GM21381 (cell line): ENCODE results near the gene S100A7.

Experiments
- ATAC-seq: cut with Tn5 transposase; IDR thresholded peaks from one replicate; pipeline ENCODE4 v1.9.1; 2021; ENCODE audit warnings: mild to moderate bottlenecking, moderate library complexity; ENCODE audit not compliant: unreplicated experiment

The S100A7 gene

GRCh38 chr1:153460551-153460950 lies at the start of gene S100A7:
TSS of gene S100A7 (minus strand) at chr1:153460651. CDS start at chr1:153459013, 1,638 bp downstream.
- no peak for ATAC-seq

- ATAC-seq, result no peak
Observed at GRCh38 chr1:153509729-153510354, 49.4 kb upstream of the S100A7 start.

- no peak for ATAC-seq
Observed at GRCh38 chr1:153509036-153509435, 48.6 kb upstream of the S100A7 start.

- no peak for ATAC-seq
Observed at GRCh38 chr1:153507926-153508583, 47.6 kb upstream of the S100A7 start.

DNA sequence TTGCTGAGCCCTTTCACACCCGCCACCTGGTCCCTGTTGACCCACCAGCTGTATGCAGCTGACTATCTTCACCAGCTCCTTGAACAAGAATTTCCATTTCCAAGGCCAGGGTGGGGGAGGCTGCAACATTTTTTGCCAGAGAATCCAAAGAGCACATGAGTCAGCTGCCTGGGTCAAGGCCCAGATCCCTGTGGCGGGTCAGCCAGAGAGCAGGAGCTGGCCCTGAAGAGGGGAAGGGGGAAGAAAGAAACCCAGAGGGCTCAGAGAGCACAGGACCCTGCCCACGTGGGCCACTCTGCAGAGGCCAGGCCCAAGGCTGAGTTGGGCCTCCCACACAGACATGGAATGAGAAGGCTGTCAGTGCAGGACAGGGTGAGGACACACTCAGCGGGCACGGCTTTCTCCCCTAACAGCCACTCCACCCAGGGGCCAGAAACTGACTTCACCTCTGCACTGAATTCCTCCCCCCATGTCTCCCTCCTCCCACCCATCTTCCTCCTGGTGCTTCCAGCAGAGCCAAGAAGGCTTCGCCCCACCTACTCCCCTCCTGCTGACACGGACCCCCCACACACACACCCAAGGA lies 46.5 kb upstream of the S100A7 start:
- ATAC-seq, result no peak

DNA sequence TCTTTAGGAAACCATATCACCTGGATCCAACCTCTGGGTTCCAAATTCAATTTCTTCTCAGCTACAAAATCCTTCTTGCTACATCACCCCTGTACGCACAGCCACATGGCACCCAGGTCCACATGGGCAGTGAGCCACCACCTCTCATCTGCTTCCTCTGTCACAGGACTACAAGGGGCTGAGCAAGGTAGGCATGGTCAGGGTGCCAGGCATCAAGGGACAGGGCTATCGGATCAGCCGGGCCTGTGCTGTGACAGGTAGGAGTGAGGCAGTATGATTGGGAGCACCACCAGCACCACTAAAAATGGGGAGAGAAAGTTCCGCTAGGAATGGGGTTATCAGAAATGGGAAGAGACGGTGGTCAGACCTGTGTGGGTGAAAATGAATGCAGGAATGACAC lies 45.9 kb upstream of the S100A7 start:
- ATAC-seq, result no peak

DNA sequence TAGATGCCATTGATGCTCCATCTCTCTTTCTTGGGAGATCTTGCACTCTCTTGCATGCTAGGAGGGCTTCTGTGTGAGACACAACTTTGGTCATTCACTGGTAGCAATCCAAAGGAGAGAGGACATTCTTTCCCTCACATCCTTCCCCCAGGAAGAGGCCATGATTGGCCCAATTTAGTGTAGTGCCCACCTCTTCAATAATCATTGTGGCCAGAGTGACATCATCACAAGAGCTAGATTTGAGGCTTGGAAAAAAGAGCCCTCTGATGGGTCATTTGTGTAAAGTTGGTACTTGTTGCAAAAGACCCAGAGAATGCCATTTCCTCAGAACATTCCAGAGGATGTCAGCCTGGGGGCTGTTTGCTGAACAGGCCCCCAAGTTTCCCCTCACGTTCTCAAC lies 45.1 kb upstream of the S100A7 start:
- ATAC-seq, result no peak

- ATAC-seq, result no peak
Observed at GRCh38 chr1:153503766-153504165, 43.3 kb upstream of the S100A7 start.

- no peak for ATAC-seq
Observed at GRCh38 chr1:153498746-153499145, 38.3 kb upstream of the S100A7 start.

DNA sequence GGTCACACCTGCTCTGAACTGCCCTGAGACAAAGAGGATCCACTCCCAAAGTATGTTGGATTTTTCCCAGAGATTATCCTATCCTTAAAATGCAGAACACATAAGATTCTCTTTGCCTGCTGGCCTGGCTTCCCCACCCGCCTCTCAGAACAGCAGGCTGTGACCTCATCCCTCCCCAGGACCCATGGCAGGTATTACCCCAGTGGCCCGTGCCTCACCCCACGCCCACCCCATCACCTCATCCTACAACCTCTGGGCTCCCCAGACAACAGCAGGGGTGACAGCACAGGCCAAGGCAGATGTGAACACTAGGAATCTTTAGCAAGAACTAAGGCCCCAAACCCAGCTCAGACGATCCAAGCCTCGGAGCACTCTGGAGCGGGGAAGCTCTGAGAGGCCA lies 35.1 kb upstream of the S100A7 start:
- no peak for ATAC-seq

- no peak for ATAC-seq
Observed at GRCh38 chr1:153494976-153495535, 34.6 kb upstream of the S100A7 start.

DNA sequence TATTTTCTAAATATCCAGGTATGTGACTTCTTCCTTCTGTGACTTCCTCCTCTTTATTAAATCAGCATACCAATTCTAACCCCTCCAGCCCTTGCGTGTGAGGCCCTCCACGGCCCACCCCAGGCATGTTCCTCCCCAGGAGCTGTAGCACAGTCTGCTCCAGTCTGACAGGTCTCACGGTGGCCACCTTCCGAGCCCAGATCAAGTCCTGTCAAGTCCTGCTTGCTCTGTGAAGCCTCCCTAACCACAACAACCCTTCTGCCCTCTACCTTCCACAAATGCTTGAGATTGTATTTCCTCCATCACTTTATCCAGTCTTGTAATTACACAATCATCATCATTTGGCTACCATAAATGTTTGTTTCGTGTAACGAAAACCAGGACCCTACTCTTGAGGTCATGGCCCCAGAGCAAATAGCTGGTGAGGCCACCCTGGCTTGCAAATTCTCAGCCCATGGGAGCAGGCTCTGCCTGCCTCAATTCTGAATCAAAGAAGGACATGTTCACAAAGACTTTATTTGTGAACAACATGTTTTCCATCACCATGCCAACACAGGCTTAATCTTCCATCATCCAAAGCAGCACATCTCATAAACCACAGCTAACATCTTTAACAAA lies 33.0 kb upstream of the S100A7 start:
- no peak for ATAC-seq

DNA sequence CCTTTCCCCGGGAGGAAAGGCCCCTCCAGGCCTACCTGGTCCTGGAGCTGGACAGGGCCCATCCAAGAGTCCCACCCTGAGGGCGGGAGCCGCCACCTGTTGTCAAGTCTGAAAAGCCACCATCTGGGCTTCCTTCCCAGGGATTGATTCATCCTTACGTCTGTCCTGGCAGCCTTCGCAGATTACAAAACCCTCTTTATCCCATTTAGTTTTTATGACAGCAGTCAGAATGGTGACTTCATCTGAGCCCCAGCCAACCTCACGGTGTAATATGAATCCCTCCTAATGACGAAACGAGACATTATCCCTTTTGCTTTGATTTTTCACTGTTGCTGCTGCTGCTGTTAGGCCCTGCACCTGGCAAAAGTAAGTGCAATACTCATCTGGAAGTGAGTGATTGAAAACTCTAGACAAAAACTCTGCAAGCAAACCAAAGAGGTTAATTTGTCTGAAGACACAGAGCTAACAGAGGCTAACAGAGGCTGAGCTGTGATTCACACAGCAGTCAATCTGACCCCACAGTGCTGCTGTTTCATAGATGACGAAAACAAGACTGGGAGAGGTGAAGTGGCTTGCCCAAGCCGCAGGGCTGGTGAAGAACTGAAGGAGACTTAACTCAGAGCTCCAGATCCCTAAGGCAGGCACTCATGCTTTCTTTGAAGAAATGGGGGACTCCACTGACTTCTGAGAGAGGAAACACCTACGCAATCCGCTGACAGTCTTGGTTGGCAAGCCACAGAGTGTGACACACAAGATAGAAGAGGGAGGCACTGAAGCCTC lies 30.0 kb upstream of the S100A7 start:
- ATAC-seq, result no peak

GRCh38 chr1:153488731-153489130 lies 28.3 kb upstream of the S100A7 start:
- ATAC-seq, result no peak

GRCh38 chr1:153487707-153488106 lies 27.3 kb upstream of the S100A7 start:
- no peak for ATAC-seq

DNA sequence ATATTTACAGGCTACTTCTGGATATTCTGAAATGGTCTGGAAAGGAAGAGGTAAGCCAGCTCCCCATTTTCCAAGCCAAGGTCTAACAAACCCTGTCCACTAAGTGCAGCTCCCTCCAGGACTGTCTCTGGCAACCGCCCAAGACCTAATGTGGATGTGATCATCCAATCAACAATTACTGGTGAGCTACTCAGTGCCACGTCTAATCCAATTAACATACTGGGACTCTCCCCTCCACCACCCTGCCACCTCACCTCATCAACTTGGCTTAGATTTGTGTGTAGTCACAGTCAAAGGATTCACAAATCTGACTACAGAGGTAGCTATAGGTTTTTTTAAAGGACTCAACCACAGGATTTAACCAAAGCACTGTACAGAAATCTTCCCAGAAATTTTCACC lies 25.4 kb upstream of the S100A7 start:
- ATAC-seq, result no peak

DNA sequence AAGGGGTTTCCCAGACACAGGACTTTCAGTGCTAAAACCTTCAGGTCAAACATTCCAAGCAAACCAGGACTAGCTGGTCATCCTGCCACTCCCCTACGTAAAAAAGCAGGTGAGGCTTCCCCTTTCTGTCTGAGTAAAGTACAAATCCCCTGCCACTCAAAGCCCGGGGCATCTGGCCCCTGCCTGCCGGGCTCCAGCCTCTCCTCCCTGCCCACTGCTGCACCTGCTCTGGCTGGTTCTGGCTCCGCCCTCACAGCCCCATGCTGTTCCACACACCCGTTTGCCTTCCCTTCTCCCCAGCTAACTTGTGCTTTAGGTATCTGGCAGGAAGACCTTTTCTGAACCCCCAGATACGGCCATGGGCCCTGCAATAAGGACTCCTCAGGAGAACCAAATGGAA lies 23.3 kb upstream of the S100A7 start:
- ATAC-seq, result no peak

GRCh38 chr1:153481124-153481523 lies 20.7 kb upstream of the S100A7 start:
- ATAC-seq, result no peak

- ATAC-seq, result no peak
Observed at GRCh38 chr1:153478692-153479618, 18.5 kb upstream of the S100A7 start.
